Ramos (cell line): ENCODE measurements around the gene ASIC4.

Experiments used
- in situ Hi-C: fragments of 300-500 bp; cut with MboI; formaldehyde crosslinking; loops from one replicate; pipeline ENCODE4 v1.14.3; 2022; ENCODE audit warnings: low sequenced_read_pairs; ENCODE audit not compliant: unreplicated experiment

Gene ASIC4

GRCh38 chr2:219545295-219545942 is 31.1 kb downstream of the ASIC4 start:
- in situ Hi-C loops: no loop called here

GRCh38 chr2:219545943-219546352 is 31.7 kb downstream of the ASIC4 start:
- in situ Hi-C loops: no loop called here

GRCh38 chr2:219547621-219548020 is 33.3 kb downstream of the ASIC4 start:
- in situ Hi-C loops: no loop called here

GRCh38 chr2:219548990-219549389 is 34.7 kb downstream of the ASIC4 start:
- in situ Hi-C loops: no loop called here

- in situ Hi-C loops: no loop called here
These were observed 35.3 kb downstream of the ASIC4 start for GRCh38 chr2:219549619-219550018.

- in situ Hi-C loops: no loop called here
These were observed 37.4 kb downstream of the ASIC4 start for GRCh38 chr2:219551441-219552381.

GRCh38 chr2:219552382-219553167 is 38.3 kb downstream of the ASIC4 start:
- in situ Hi-C loops: no loop called here

- in situ Hi-C loops: no loop called here
These were observed 38.8 kb downstream of the ASIC4 start for GRCh38 chr2:219553168-219553417.

- in situ Hi-C loops: no loop called here
These were observed 39.2 kb downstream of the ASIC4 start for GRCh38 chr2:219553463-219553963.

GRCh38 chr2:219554350-219554749 is 40.1 kb downstream of the ASIC4 start:
- in situ Hi-C loops: no loop called here

- in situ Hi-C loops: no loop called here
These were observed 41.7 kb downstream of the ASIC4 start for GRCh38 chr2:219555956-219556355.

GRCh38 chr2:219556413-219556812 is 42.1 kb downstream of the ASIC4 start:
- in situ Hi-C loops: no loop called here

- in situ Hi-C loops: no loop called here
These were observed 43.0 kb downstream of the ASIC4 start for GRCh38 chr2:219557320-219557719.

- in situ Hi-C loops: no loop called here
These were observed 43.8 kb downstream of the ASIC4 start for GRCh38 chr2:219557791-219558785.

- in situ Hi-C loops: no loop called here
These were observed 45.1 kb downstream of the ASIC4 start for GRCh38 chr2:219559156-219559915.

- in situ Hi-C loops: no loop called here
These were observed 46.0 kb downstream of the ASIC4 start for GRCh38 chr2:219560037-219560892.

- in situ Hi-C loops: no loop called here
These were observed 46.6 kb downstream of the ASIC4 start for GRCh38 chr2:219560893-219561178.
